Colonic mucosa (tissue), 4 donors: ENCODE results near the gene ZNF592. TPM values are rescaled to one million over a fixed set of nuclear protein-coding genes. Genes with fewer than 3 reads are reported as not detected.

Experiments
- DNase-seq: peaks from one replicate; pipeline ENCODE4 v3.0.0-alpha.2; 2020
- H3K27ac ChIP-seq: fragments of 200-600 bp; one replicate; pipeline ENCODE4 v1.8.0; 2021
- H3K27me3 ChIP-seq: fragments of 200-600 bp; one replicate; pipeline ENCODE4 v1.8.0; 2021
- H3K36me3 ChIP-seq: fragments of 200-600 bp; one replicate; pipeline ENCODE4 v1.8.0; 2021
- H3K4me1 ChIP-seq: fragments of 200-600 bp; one replicate; pipeline ENCODE4 v1.8.0; 2021; ENCODE audit warnings: mild to moderate bottlenecking
- H3K4me3 ChIP-seq: fragments of 200-600 bp; one replicate; pipeline ENCODE4 v1.8.0; 2021
- H3K9ac ChIP-seq, 2 donors: one replicate each; pipeline ENCODE4 v1.7.0; 2013; ENCODE audit warnings: control low read depth in 2 of 2, low read depth in 2 of 2, low read length in 2 of 2
- H3K9me3 ChIP-seq: fragments of 200-600 bp; one replicate; pipeline ENCODE4 v1.8.0; 2021
- CTCF ChIP-seq: fragments of 200-600 bp; IDR thresholded peaks from one replicate; pipeline ENCODE4 v1.8.0; 2022; ENCODE audit warnings: antibody characterized with exemption, mild to moderate bottlenecking
- intact Hi-C: fragments of 100-400 bp; cut with DNase I; formaldehyde crosslinking; loops from one replicate; pipeline ENCODE4 v1.14.1; 2022
- total RNA-seq, 2 donors: library from RNA; stranded (reverse); fragmentation: NEBNext Ultra II Directional in 1 of 2; extraction: Animal tissue kit (Norgen Biotek cat#: 25700) in 1 of 2; gene quantifications; one replicate each; pipeline ENCODE4 v1.2.1, GENCODE V29; 2021
- donor health status: healthy.
- donor health status: DM: no; HTN: no; CAD: no.
- donor health status: DM: no; HTN: no; CAD: no.

Gene ZNF592
- total RNA-seq, 2 donors from 2014 or later: 25.9 to 27.0 TPM

- H3K9me3 ChIP-seq: no peaks in the 10 kb centered on the region
- no peak overlapping the region for H3K9ac ChIP-seq
- no peak overlapping the region for H3K4me3 ChIP-seq
- intact Hi-C loops: loop anchor here (5.0 kb wide), 1 partner anchor 81 kb away; no protein-coding TSS in a partner anchor
- no peaks in the 10 kb centered on the region for H3K36me3 ChIP-seq
- H3K27me3 ChIP-seq: no peaks in the 10 kb centered on the region
- no peak for DNase-seq
- H3K27ac ChIP-seq: no peak overlapping the region
- no peaks in the 10 kb centered on the region for H3K4me1 ChIP-seq
- TF ChIP-seq CTCF: no peak
Measured at GRCh38 chr15:84846269-84846668, 97.9 kb downstream of the ZNF592 start.

GRCh38 chr15:84847382-84847781 lies 99.0 kb downstream of the ZNF592 start:
- Histone ChIP-seq H3K36me3 (no peaks in the 10 kb centered on the region), H3K9me3 (no peaks in the 10 kb centered on the region), H3K27me3 (no peaks in the 10 kb centered on the region), H3K4me3 (no peak overlapping the region), H3K27ac (no peak overlapping the region), H3K9ac (no peak overlapping the region), H3K4me1 (no peaks in the 10 kb centered on the region)
- TF ChIP-seq CTCF: no peak
- intact Hi-C loops: loop anchor here (5.0 kb wide), 1 partner anchor 80 kb away; no protein-coding TSS in a partner anchor
- no peak for DNase-seq

GRCh38 chr15:84852212-84852611 lies 103.8 kb downstream of the ZNF592 start:
- no peak for TF ChIP-seq CTCF
- Histone ChIP-seq H3K4me3 (no peak overlapping the region), H3K9ac (no peak overlapping the region), H3K27me3 (no peaks in the 10 kb centered on the region), H3K9me3 (no peaks in the 10 kb centered on the region), H3K4me1 (no peaks in the 10 kb centered on the region), H3K27ac (no peak overlapping the region), H3K36me3 (no peaks in the 10 kb centered on the region)
- no peak for DNase-seq
- intact Hi-C loops: no loop called here

- Histone ChIP-seq H3K27me3 (no peaks in the 10 kb centered on the region), H3K4me1 (no peaks in the 10 kb centered on the region), H3K9ac (no peak overlapping the region), H3K36me3 (no peaks in the 10 kb centered on the region), H3K27ac (no peak overlapping the region), H3K9me3 (no peaks in the 10 kb centered on the region), H3K4me3 (no peak overlapping the region)
- DNase-seq: no peak
- TF ChIP-seq CTCF: no peak
- intact Hi-C loops: no loop called here
Measured at GRCh38 chr15:84855136-84855535, 106.7 kb downstream of the ZNF592 start.

GRCh38 chr15:84855765-84856164 lies 107.4 kb downstream of the ZNF592 start:
- Histone ChIP-seq H3K4me3 (no peak overlapping the region), H3K9ac (no peak overlapping the region), H3K27ac (no peak overlapping the region), H3K27me3 (no peaks in the 10 kb centered on the region), H3K36me3 (no peaks in the 10 kb centered on the region), H3K9me3 (no peaks in the 10 kb centered on the region), H3K4me1 (no peaks in the 10 kb centered on the region)
- DNase-seq: no peak
- no peak for TF ChIP-seq CTCF
- intact Hi-C loops: no loop called here

Other genes with a start within 250 kb of the ZNF592 start
- 1 to 10 TPM; 6.3 to 6.4 TPM for gene ZSCAN2, start 147.6 kb upstream of the ZNF592 start, total RNA-seq
- 10 to 100 TPM; 15.3 to 24.3 TPM for gene WDR73, start 94.3 kb upstream of the ZNF592 start, total RNA-seq
- 1 to 10 TPM; 2.8 to 4.4 TPM for gene NMB, start 90.4 kb upstream of the ZNF592 start, total RNA-seq
- gene SEC11A, start 32.5 kb upstream of the ZNF592 start, total RNA-seq: 100 to 1,000 TPM; 146 to 154 TPM
- gene ALPK3, start 68.8 kb downstream of the ZNF592 start, total RNA-seq: 1 to 10 TPM in 1 of 2 donors, under 1 TPM in 1; 0.74 to 2.4 TPM
- gene SLC28A1, start 136.1 kb downstream of the ZNF592 start, total RNA-seq: under 1 TPM in 1 of 2 donors, not detected in 1; 0.80 TPM
- 10 to 100 TPM; 63.3 to 85.3 TPM for gene PDE8A, start 233.3 kb downstream of the ZNF592 start, total RNA-seq